C4-2B (cell line): ENCODE data around the gene CCDC92B.

Source experiments
- CTCF ChIP-seq: fragments of 450-650 bp; conservative IDR thresholded peaks from 2 replicates; pipeline ENCODE4 v1.5.1; 2017; ENCODE audit warnings: mild to moderate bottlenecking
- ZFX ChIP-seq: fragments of 450-650 bp; IDR thresholded peaks from 2 replicates; pipeline ENCODE4 v1.6.1; 2017

DNA sequence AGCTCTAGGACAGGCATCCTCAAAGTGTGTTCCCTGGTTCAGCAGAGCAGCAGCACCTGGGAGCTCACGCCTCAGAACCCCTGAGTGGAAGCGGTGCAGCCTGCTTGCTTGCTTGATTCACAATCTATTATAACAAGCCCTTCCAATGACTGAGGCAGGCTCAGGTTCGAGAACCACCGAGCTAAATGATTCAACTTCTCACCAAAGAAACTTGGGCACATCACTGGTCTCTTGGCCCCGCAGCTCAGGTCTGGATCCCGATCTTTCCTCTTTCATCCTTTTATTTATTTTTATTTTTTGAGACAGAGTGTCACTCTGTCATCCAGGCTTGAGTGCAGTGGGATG lies 62.4 kb downstream of the CCDC92B start:
- TF ChIP-seq CTCF (no peak), ZFX (no peak)
